Spleen (tissue), 11 donors: ENCODE measurements around the gene SMARCC2. TPM values are rescaled to one million over a fixed set of nuclear protein-coding genes. Genes with fewer than 3 reads are reported as not detected.

Source experiments
- DNase-seq: peaks from one replicate; pipeline ENCODE4 v3.0.0-alpha.2; 2020
- H3K27ac ChIP-seq, 8 donors: fragments of 200-600 bp; sonication (generic) in 7 of 8; 1 replicate in 4 of 8; 2 replicates in 4 of 8; pipeline versions ENCODE4 v1.5.0 to v1.8.0; 2016 to 2021; ENCODE audit warnings: inconsistent platforms in 4 of 8, mild to moderate bottlenecking in 4 of 8, moderate library complexity in 1 of 8
- H3K27me3 ChIP-seq, 7 donors: fragments of 200-600 bp; sonication (generic) in 6 of 7; replicated peaks in 1 of 7; 1 replicate in 4 of 7; 2 replicates in 3 of 7; pipeline versions ENCODE4 v1.5.0 to v1.8.0; 2016 to 2021; ENCODE audit warnings: inconsistent platforms in 3 of 7, mild to moderate bottlenecking in 1 of 7
- H3K36me3 ChIP-seq, 6 donors: fragments of 200-600 bp; sonication (generic) in 5 of 6; 1 replicate in 4 of 6; 2 replicates in 2 of 6; pipeline versions ENCODE4 v1.5.0 to v1.8.0; 2016 to 2021; ENCODE audit warnings: inconsistent platforms in 2 of 6
- H3K4me1 ChIP-seq, 6 donors: fragments of 200-600 bp; sonication (generic) in 5 of 6; 1 replicate in 3 of 6; 2 replicates in 3 of 6; pipeline versions ENCODE4 v1.5.0 to v1.8.0; 2016 to 2021; ENCODE audit warnings: inconsistent platforms in 3 of 6
- H3K4me3 ChIP-seq, 8 donors: fragments of 200-600 bp; sonication (generic) in 7 of 8; 1 replicate in 4 of 8; 2 replicates in 4 of 8; pipeline versions ENCODE4 v1.5.0 to v1.8.0; 2016 to 2021; ENCODE audit warnings: inconsistent platforms in 4 of 8, mild to moderate bottlenecking in 4 of 8, moderate library complexity in 2 of 8
- H3K9me3 ChIP-seq, 8 donors: fragments of 200-600 bp; sonication (generic) in 7 of 8; 1 replicate in 4 of 8; 2 replicates in 4 of 8; pipeline versions ENCODE4 v1.5.0 to v1.8.0; 2016 to 2021; ENCODE audit warnings: inconsistent platforms in 4 of 8
- CTCF ChIP-seq, 11 experiments: fragments of 200-600 bp in 7 of 11; fragments of 450-650 bp in 4 of 11; sonication (generic) in 4 of 11; IDR thresholded peaks in 8 of 11; conservative IDR thresholded peaks in 3 of 11; 1 replicate in 7 of 11; 2 replicates in 4 of 11; pipeline versions ENCODE4 v1.4.0 to v1.8.0; 2016 to 2021; ENCODE audit warnings: antibody characterized with exemption in 11 of 11, inconsistent platforms in 4 of 11, mild to moderate bottlenecking in 1 of 11
- POLR2A ChIP-seq, 3 donors: fragments of 450-650 bp; IDR thresholded peaks; one replicate each; pipeline ENCODE4 v1.5.1; 2017; ENCODE audit warnings: antibody characterized with exemption in 3 of 3, mild to moderate bottlenecking in 1 of 3
- POLR2AphosphoS5 ChIP-seq, 3 donors: sonication (generic); formaldehyde crosslinking; IDR thresholded peaks; one replicate each; pipeline ENCODE4 v1.5.1; 2017; ENCODE audit warnings: antibody characterized with exemption in 3 of 3
- WGBS, 5 donors: extraction: QIAGEN DNeasy Blood & Tissue Kit in 3 of 5; methylation state at CpG; one replicate each; pipeline versions ENCODE4 v1.1.5 to v1.1.7; 2013 to 2018; 5-methylcytosine and 5-hydroxymethylcytosine counted together
- intact Hi-C: fragments of 100-400 bp; cut with DNase I; formaldehyde crosslinking; loops from one replicate; pipeline ENCODE4 v1.15.0; 2023; ENCODE audit warnings: low total_unique reads
- polyA plus RNA-seq, 3 donors: library from polyadenylated mRNA; stranded (reverse); fragments of 200-250 nt; gene quantifications; one replicate each; pipeline ENCODE4 v1.2.1, GENCODE V29; 2013
- total RNA-seq, 7 donors: library from RNA; depleted of rRNA in 3 of 7; stranded (reverse); fragments of >200 nt in 3 of 7; fragmentation: NEBNext Ultra II Directional in 4 of 7; extraction: Animal tissue kit (Norgen Biotek cat#: 25700) in 4 of 7; gene quantifications; one replicate each; pipeline versions ENCODE4 v1.1.0 to v1.2.1, GENCODE V29; 2016 to 2021
- donor health status: healthy with polysubstance abuse.
- donor health status: DM: no; HTN: no; CAD: no; lungs with moderate emphysema.
- donor health status: DM: no; HTN: no; CAD: no.
- donor health status: Bipolar disorder and iron deficiency.
- donor health status: healthy.
- donor health status: DM: no; HTN: no; CAD: no.
- donor health status: DM: yes; HTN: yes; CAD: no.

The SMARCC2 gene
- total and polyA plus RNA-seq, 10 donors: 8.5 to 121 (median 97.7) TPM

- Histone ChIP-seq H3K36me3 (peaks cover 0 to 38% (median 34%) of the 10 kb centered on the region in 6 donors), H3K9me3 (no peaks in the 10 kb centered on the region), H3K27me3 (no peaks in the 10 kb centered on the region), H3K4me3 (peak overlapping the region; percentile 57 to 94 (median 84)), H3K4me1 (peaks cover 22 to 54% (median 34%) of the 10 kb centered on the region in 6 donors), H3K27ac (peak overlapping the region; percentile 80 to 96 (median 94))
- WGBS, 5 donors: 9 to 14% (median 10%) methylated on average over 9 to 10 of the region's 10 CpGs
- intact Hi-C loops: loop anchor here (2.0 kb wide), 1 partner anchor 61 kb away; no protein-coding TSS in a partner anchor
- no peak for DNase-seq
- TF ChIP-seq POLR2AphosphoS5 (IDR thresholded peaks at IDR 0.05): no peak
- TF ChIP-seq CTCF (IDR thresholded peaks at IDR 0.05 in 8 of 11, conservative IDR thresholded peaks at IDR 0.05 in 3 of 11): no peak
- no peak for TF ChIP-seq POLR2A (IDR thresholded peaks at IDR 0.05)
Measured at GRCh38 chr12:56188131-56188777, 1.0 kb downstream of the SMARCC2 start.

- DNase-seq: no peak
- H3K4me1 ChIP-seq: peaks cover 22 to 50% (median 32%) of the 10 kb centered on the region in 6 donors
- TF ChIP-seq POLR2AphosphoS5 (IDR thresholded peaks at IDR 0.05) (no peak), POLR2A (IDR thresholded peaks at IDR 0.05) (no peak), CTCF (IDR thresholded peaks at IDR 0.05 in 8 of 11, conservative IDR thresholded peaks at IDR 0.05 in 3 of 11) (no peak)
- H3K4me3 ChIP-seq: no peak overlapping the region
- peaks cover 0 to 51% (median 46%) of the 10 kb centered on the region in 6 donors for H3K36me3 ChIP-seq
- no peaks in the 10 kb centered on the region for H3K27me3 ChIP-seq
- H3K9me3 ChIP-seq: no peaks in the 10 kb centered on the region
- WGBS, 5 donors: 32 to 44% (median 40%) methylated on average over 2 of the region's 2 CpGs
- intact Hi-C loops: no loop called here
- H3K27ac ChIP-seq: peak overlapping the region in 2 of 8 donors; percentile 94
Measured at GRCh38 chr12:56186957-56187356, 2.3 kb downstream of the SMARCC2 start.

- H3K4me3 ChIP-seq: no peak overlapping the region
- TF ChIP-seq POLR2AphosphoS5 (IDR thresholded peaks at IDR 0.05) (no peak), CTCF (IDR thresholded peaks at IDR 0.05 in 8 of 11, conservative IDR thresholded peaks at IDR 0.05 in 3 of 11) (no peak), POLR2A (IDR thresholded peaks at IDR 0.05) (no peak)
- H3K27me3 ChIP-seq: no peaks in the 10 kb centered on the region
- H3K4me1 ChIP-seq: peaks cover 0 to 16% (median 2%) of the 10 kb centered on the region in 6 donors
- peaks cover 6 to 100% (median 98%) of the 10 kb centered on the region in 6 donors for H3K36me3 ChIP-seq
- intact Hi-C loops: no loop called here
- DNase-seq: no peak
- 88 to 95% (median 92%) methylated on average over 3 of the region's 3 CpGs for WGBS, 5 donors
- H3K27ac ChIP-seq: no peak overlapping the region
- H3K9me3 ChIP-seq: no peaks in the 10 kb centered on the region
Measured at GRCh38 chr12:56178347-56178746, 10.9 kb downstream of the SMARCC2 start.

DNA sequence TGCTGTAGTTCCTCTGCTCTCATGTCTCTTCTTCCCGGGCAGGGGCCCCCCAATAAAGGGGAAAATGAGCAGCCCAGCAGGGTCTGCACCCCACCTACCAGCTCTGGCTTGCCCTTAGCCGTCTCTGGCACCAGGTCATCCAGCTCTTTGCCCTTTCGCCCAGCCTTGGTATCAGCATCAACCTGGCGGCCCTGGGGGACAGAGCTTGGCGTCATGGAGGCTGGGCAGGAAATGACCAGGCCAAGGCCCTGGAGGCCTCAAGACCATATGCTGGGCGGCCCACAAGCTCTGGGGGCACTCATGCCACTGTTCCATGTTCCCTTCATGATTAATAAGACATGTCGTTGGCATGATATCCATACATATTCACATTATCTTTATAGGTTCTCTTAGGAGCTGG, 16.4 kb downstream of the SMARCC2 start:
- peak overlapping the region in 7 of 8 donors; percentile 19 to 49 (median 32) for H3K27ac ChIP-seq
- no peaks in the 10 kb centered on the region for H3K9me3 ChIP-seq
- intact Hi-C loops: no loop called here
- H3K4me1 ChIP-seq: peaks cover 0 to 14% (median 0%) of the 10 kb centered on the region in 6 donors
- 66 to 85% (median 82%) methylated on average over 6 to 7 of the region's 7 CpGs for WGBS, 5 donors
- peak; percentile 47 to 79 (median 57) for TF ChIP-seq POLR2AphosphoS5 (IDR thresholded peaks at IDR 0.05)
- no peak for TF ChIP-seq CTCF (IDR thresholded peaks at IDR 0.05 in 8 of 11, conservative IDR thresholded peaks at IDR 0.05 in 3 of 11)
- H3K36me3 ChIP-seq: peaks cover 6 to 100% (median 99%) of the 10 kb centered on the region in 6 donors
- no peaks in the 10 kb centered on the region for H3K27me3 ChIP-seq
- no peak for DNase-seq
- no peak overlapping the region for H3K4me3 ChIP-seq
